Gastrocnemius medialis (tissue), 4 donors: ENCODE measurements around the gene TRMT10C.

ENCODE experiments used
- CTCF ChIP-seq, 5 experiments: fragments of 450-650 bp in 3 of 5; fragments of 200-600 bp in 2 of 5; sonication (generic) in 2 of 5; IDR thresholded peaks in 4 of 5; conservative IDR thresholded peaks in 1 of 5; 1 replicate in 4 of 5; 2 replicates in 1 of 5; pipeline ENCODE4 v1.5.1; 2016 to 2019; ENCODE audit warnings: antibody characterized with exemption in 5 of 5, mild to moderate bottlenecking in 3 of 5, moderate library complexity in 3 of 5
- POLR2A ChIP-seq, 2 donors: fragments of 450-650 bp; IDR thresholded peaks; one replicate each; pipeline ENCODE4 v1.6.1; 2017; ENCODE audit warnings: antibody characterized with exemption in 2 of 2, mild to moderate bottlenecking in 2 of 2, moderate library complexity in 2 of 2

- no peak for TF ChIP-seq POLR2A (IDR thresholded peaks at IDR 0.05)
- no peak for TF ChIP-seq CTCF (IDR thresholded peaks at IDR 0.05 in 4 of 5, conservative IDR thresholded peaks at IDR 0.05 in 1 of 5)
Observed at GRCh38 chr3:101577286-101577685, 15.6 kb downstream of the TRMT10C start.
